GM12878 (cell line): ENCODE data around the gene LPAR6. TPM values are rescaled to one million over a fixed set of nuclear protein-coding genes. Genes with fewer than 3 reads are reported as not detected.

Experiments
- ATAC-seq: fragments of 200-7000 bp; cut with Tn5 transposase; 3 replicates; pipeline ENCODE4 v1.9.1; 2020; ENCODE audit warnings: mild to moderate bottlenecking, moderate library complexity
- BruUV-seq: library from RNA; stranded (reverse); fragments of 400-500 nt; replicated peaks from 2 replicates; lab custom pipeline; 2021; lab: Mats Ljungman, UMichigan
- CTCF ChIA-PET: fragments of 300-600 bp; sonication (Branson Sonifier 250); formaldehyde crosslinking; extraction: SDS; loops from one replicate; lab custom pipeline; 2021; ENCODE audit warnings: inconsistent platforms; lab: Yijun Ruan, JAX
- POLR2A ChIA-PET: fragments of 350-600 bp; formaldehyde crosslinking; extraction: SDS; loops from one replicate; lab custom pipeline; 2021; ENCODE audit warnings: inconsistent platforms; lab: Charles Lee
- RAD21 ChIA-PET: fragments of 300-600 bp; sonication (Branson Sonifier 250); formaldehyde crosslinking; loops from one replicate; lab custom pipeline; 2023; ENCODE audit warnings: antibody characterized with exemption; ENCODE audit not compliant: unreplicated experiment; lab: Charles Lee
- SMC1A ChIA-PET: fragments of 300-600 bp; sonication (Branson Sonifier 250); formaldehyde crosslinking; loops from one replicate; lab custom pipeline; 2023; ENCODE audit not compliant: unreplicated experiment, uncharacterized antibody; lab: Charles Lee
- DNase-seq: peaks from one replicate; pipeline ENCODE4 v3.0.0-alpha.2; 2011; ENCODE audit warnings: low read depth, low spot score
- FAIRE-seq: peaks from 3 replicates; lab custom pipeline; 2011; peaks lifted over from hg19 to GRCh38; lab: Jason Lieb, UNC
- H2AFZ ChIP-seq: 2 replicates; pipeline ENCODE4 v1.6.0; 2011; ENCODE audit warnings: low read depth, low read length, control low read depth; ENCODE audit not compliant: control insufficient read depth
- H3K27ac ChIP-seq: 2 replicates; pipeline ENCODE4 v1.5.1; 2011; ENCODE audit warnings: control low read depth; ENCODE audit not compliant: control insufficient read depth, insufficient read depth
- H3K27me3 ChIP-seq, 2 experiments: replicated peaks in 1 of 2; 2 replicates each; pipeline versions ENCODE4 v1.6.0 to v1.6.1; 2011; ENCODE audit warnings: low read length in 1 of 2; ENCODE audit not compliant: control insufficient read depth in 2 of 2, insufficient read depth in 2 of 2
- H3K36me3 ChIP-seq, 2 experiments: 2 replicates each; pipeline ENCODE4 v1.5.1; 2011; ENCODE audit warnings: low read length in 1 of 2; ENCODE audit not compliant: control insufficient read depth in 2 of 2, insufficient read depth in 2 of 2
- H3K4me1 ChIP-seq: 2 replicates; pipeline ENCODE4 v1.6.1; 2011; ENCODE audit warnings: mild to moderate bottlenecking, low read length, moderate library complexity, mixed read lengths; ENCODE audit not compliant: control insufficient read depth, insufficient read depth
- H3K4me2 ChIP-seq: 2 replicates; pipeline ENCODE4 v1.6.0; 2011; ENCODE audit warnings: control low read depth; ENCODE audit not compliant: control insufficient read depth, insufficient read depth
- H3K4me3 ChIP-seq: fragments of 200-600 bp; sonication (generic); 2 replicates; pipeline ENCODE4 v1.5.1; 2016
- H3K79me2 ChIP-seq: 2 replicates; pipeline ENCODE4 v1.6.0; 2011; ENCODE audit warnings: low read length; ENCODE audit not compliant: control insufficient read depth, insufficient read depth
- H3K9ac ChIP-seq: 2 replicates; pipeline ENCODE4 v1.8.0; 2011; ENCODE audit warnings: low read length, control low read depth, mixed read lengths; ENCODE audit not compliant: control insufficient read depth, insufficient read depth
- H3K9me3 ChIP-seq: replicated peaks from 3 replicates; pipeline ENCODE4 v1.5.1; 2011; ENCODE audit warnings: mild to moderate bottlenecking, low read length; ENCODE audit not compliant: control insufficient read depth, insufficient read depth
- H4K20me1 ChIP-seq: 2 replicates; pipeline ENCODE4 v1.6.0; 2011; ENCODE audit not compliant: control insufficient read depth, insufficient read depth
- BCL11A ChIP-seq: IDR thresholded peaks from 2 replicates; pipeline ENCODE4 v1.6.1; 2011; ENCODE audit warnings: low read depth, low read length
- CUX1 ChIP-seq: IDR thresholded peaks from 2 replicates; pipeline ENCODE4 v1.6.1; 2012; ENCODE audit warnings: improper control_type of control experiment, low read depth, low read length; ENCODE audit not compliant: insufficient replicate concordance
- DPF2 ChIP-seq: fragments of 450-650 bp; IDR thresholded peaks from 2 replicates; pipeline ENCODE4 v1.6.1; 2017; ENCODE audit warnings: mild to moderate bottlenecking
- FOS ChIP-seq: IDR thresholded peaks from 3 replicates; pipeline ENCODE4 v1.6.1; 2011; ENCODE audit warnings: borderline replicate concordance; ENCODE audit not compliant: insufficient read length; ENCODE audit errors: extremely low read depth
- GATAD2B ChIP-seq: fragments of 450-650 bp; conservative IDR thresholded peaks from 2 replicates; pipeline ENCODE4 v1.6.1; 2017; ENCODE audit warnings: low read depth, mild to moderate bottlenecking, moderate library complexity
- KLF5 ChIP-seq: fragments of 450-650 bp; IDR thresholded peaks from 2 replicates; pipeline ENCODE4 v1.6.1; 2014; ENCODE audit warnings: mild to moderate bottlenecking; ENCODE audit not compliant: partially characterized antibody
- POLR2A ChIP-seq: IDR thresholded peaks from 2 replicates; pipeline ENCODE4 v1.6.1; 2011; ENCODE audit warnings: low read depth, mild to moderate bottlenecking, low read length
- RBBP5 ChIP-seq: fragments of 200-600 bp; sonication (generic); conservative IDR thresholded peaks from 2 replicates; pipeline ENCODE4 v1.6.1; 2016
- TCF3 ChIP-seq: IDR thresholded peaks from 2 replicates; pipeline ENCODE4 v1.6.1; 2012; ENCODE audit warnings: low read depth, mild to moderate bottlenecking, low read length, borderline replicate concordance; ENCODE audit not compliant: insufficient read depth
- TCF7 ChIP-seq: IDR thresholded peaks from 2 replicates; pipeline ENCODE4 v1.6.1; 2014; ENCODE audit warnings: antibody characterized with exemption, borderline replicate concordance
- ZNF217 ChIP-seq: fragments of 450-650 bp; IDR thresholded peaks from 2 replicates; pipeline ENCODE4 v1.6.1; 2017; ENCODE audit warnings: antibody characterized with exemption, mild to moderate bottlenecking
- in situ Hi-C: fragments of 300-500 bp; cut with MboI; formaldehyde crosslinking; loops from 9 replicates; pipeline ENCODE4 v1.14.3; 2018; ENCODE audit warnings: mixed read lengths
- intact Hi-C: fragments of 100-400 bp; cut with micrococcal nuclease; formaldehyde crosslinking; loops from one replicate; pipeline ENCODE4 v1.14.2; 2022; ENCODE audit not compliant: unreplicated experiment
- polyA plus RNA-seq, 11 experiments: library from polyadenylated mRNA; depleted of rRNA in 4 of 11; unstranded in 6 of 11; stranded (reverse) in 5 of 11; fragments of >200 nt; fragmentation: Nextera tagmentation in 4 of 11; fragmentation: Illumina TruSeq in 1 of 11; extraction: Ambion mirVana in 4 of 11; extraction: Trizol in 1 of 11; gene quantifications; 1 replicate in 1 of 11; 2 replicates in 10 of 11; pipeline versions ENCODE4 v1.2.1 to v1.2.3, GENCODE V29; 2011 to 2016; ENCODE audit warnings: inconsistent platforms in 2 of 11, missing spikeins in 2 of 11, low read depth in 1 of 11
- total RNA-seq, 4 experiments: library from RNA; depleted of rRNA in 3 of 4; stranded (reverse); fragments of >200 nt in 3 of 4; fragmentation: Illumina TruSeq in 1 of 4; extraction: Trizol in 1 of 4; gene quantifications; 2 replicates each; pipeline versions ENCODE4 v1.2.1 to v1.2.3, GENCODE V29; 2013 to 2021
- TF ChIP-seq, protein P1 (sequence below): fragments of 450-650 bp; IDR thresholded peaks from 2 replicates; pipeline ENCODE4 v1.6.1; 2017; ENCODE audit warnings: mild to moderate bottlenecking
- TF ChIP-seq, protein P2 (sequence below): fragments of 450-650 bp; IDR thresholded peaks from 2 replicates; pipeline ENCODE4 v1.6.1; 2016; ENCODE audit warnings: mild to moderate bottlenecking
- TF ChIP-seq, protein P3 (sequence below): fragments of 450-650 bp; IDR thresholded peaks from 2 replicates; pipeline ENCODE4 v1.6.1; 2014; ENCODE audit warnings: mild to moderate bottlenecking

The LPAR6 gene
- total and polyA plus RNA-seq, 10 of the 15 experiments (the other 5 are each of a cell fraction or from before 2014, with no cell fraction given): 1.4 to 4.2 (median 2.8) TPM

GRCh38 chr13:48414501-48414900, 1.6 kb upstream of the LPAR6 start:
- in situ Hi-C loops: no loop called here
- Histone ChIP-seq H3K4me3 (no peak overlapping the region), H3K9me3 (peaks cover 7% of the 10 kb centered on the region; the same call in 2 of the 3 replicates), H3K27me3 (no peaks in the 10 kb centered on the region), H3K9ac (no peak overlapping the region), H3K4me1 (no peaks in the 10 kb centered on the region), H3K79me2 (peaks cover 29% of the 10 kb centered on the region), H3K27ac (no peak overlapping the region), H4K20me1 (no peaks in the 10 kb centered on the region), H3K36me3 (peaks cover 0 to 3% of the 10 kb centered on the region in 2 experiments; a peak in 2 of 4 replicates), H2AFZ (no peak overlapping the region), H3K4me2 (peak overlapping the region; percentile 43; the same call in 1 of the 2 replicates)
- intact Hi-C loops: no loop called here
- CTCF ChIA-PET: no interaction called here
- BruUV-seq: no TSS peak
- POLR2A ChIA-PET: interaction anchor here (1.2 kb wide), 1 partner anchor 14 kb away, joined by 3 read pairs; no protein-coding TSS in a partner anchor
- ATAC-seq (no peak), FAIRE-seq (no peak), DNase-seq (no peak)
- SMC1A ChIA-PET: interaction anchor here (0.6 kb wide), 1 partner anchor 165 kb away, joined by 3 read pairs; no protein-coding TSS in a partner anchor
- RAD21 ChIA-PET: no interaction called here
- TF ChIP-seq, protein P1, sequence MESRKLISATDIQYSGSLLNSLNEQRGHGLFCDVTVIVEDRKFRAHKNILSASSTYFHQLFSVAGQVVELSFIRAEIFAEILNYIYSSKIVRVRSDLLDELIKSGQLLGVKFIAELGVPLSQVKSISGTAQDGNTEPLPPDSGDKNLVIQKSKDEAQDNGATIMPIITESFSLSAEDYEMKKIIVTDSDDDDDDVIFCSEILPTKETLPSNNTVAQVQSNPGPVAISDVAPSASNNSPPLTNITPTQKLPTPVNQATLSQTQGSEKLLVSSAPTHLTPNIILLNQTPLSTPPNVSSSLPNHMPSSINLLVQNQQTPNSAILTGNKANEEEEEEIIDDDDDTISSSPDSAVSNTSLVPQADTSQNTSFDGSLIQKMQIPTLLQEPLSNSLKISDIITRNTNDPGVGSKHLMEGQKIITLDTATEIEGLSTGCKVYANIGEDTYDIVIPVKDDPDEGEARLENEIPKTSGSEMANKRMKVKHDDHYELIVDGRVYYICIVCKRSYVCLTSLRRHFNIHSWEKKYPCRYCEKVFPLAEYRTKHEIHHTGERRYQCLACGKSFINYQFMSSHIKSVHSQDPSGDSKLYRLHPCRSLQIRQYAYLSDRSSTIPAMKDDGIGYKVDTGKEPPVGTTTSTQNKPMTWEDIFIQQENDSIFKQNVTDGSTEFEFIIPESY: no peak
- TF ChIP-seq, protein P2, sequence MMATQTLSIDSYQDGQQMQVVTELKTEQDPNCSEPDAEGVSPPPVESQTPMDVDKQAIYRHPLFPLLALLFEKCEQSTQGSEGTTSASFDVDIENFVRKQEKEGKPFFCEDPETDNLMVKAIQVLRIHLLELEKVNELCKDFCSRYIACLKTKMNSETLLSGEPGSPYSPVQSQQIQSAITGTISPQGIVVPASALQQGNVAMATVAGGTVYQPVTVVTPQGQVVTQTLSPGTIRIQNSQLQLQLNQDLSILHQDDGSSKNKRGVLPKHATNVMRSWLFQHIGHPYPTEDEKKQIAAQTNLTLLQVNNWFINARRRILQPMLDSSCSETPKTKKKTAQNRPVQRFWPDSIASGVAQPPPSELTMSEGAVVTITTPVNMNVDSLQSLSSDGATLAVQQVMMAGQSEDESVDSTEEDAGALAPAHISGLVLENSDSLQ: no peak
- TF ChIP-seq CUX1: no peak
- no peak for TF ChIP-seq RBBP5
- TF ChIP-seq TCF7: no peak
- TF ChIP-seq TCF3: no peak
- TF ChIP-seq KLF5: no peak
- TF ChIP-seq FOS: no peak
- no peak for TF ChIP-seq GATAD2B
- no peak for TF ChIP-seq POLR2A
- TF ChIP-seq, protein P3, sequence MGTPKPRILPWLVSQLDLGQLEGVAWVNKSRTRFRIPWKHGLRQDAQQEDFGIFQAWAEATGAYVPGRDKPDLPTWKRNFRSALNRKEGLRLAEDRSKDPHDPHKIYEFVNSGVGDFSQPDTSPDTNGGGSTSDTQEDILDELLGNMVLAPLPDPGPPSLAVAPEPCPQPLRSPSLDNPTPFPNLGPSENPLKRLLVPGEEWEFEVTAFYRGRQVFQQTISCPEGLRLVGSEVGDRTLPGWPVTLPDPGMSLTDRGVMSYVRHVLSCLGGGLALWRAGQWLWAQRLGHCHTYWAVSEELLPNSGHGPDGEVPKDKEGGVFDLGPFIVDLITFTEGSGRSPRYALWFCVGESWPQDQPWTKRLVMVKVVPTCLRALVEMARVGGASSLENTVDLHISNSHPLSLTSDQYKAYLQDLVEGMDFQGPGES: no peak
- no peak for TF ChIP-seq ZNF217
- no peak for TF ChIP-seq DPF2
- TF ChIP-seq BCL11A: no peak
